Measurements from ENCODE around the gene ATP1B3. TPM values are rescaled to one million over a fixed set of nuclear protein-coding genes. Genes with fewer than 3 reads are reported as not detected.
A peak's percentile ranks its signal among the peaks of the same experiment; 100 is the strongest.

The ATP1B3 gene
- polyA plus RNA-seq, 1 donor (not counting 4 experiments of a cell fraction or from before 2014, with no cell fraction given), result 345 TPM

- no peak overlapping the region for H3K4me2 ChIP-seq (ENCODE audit: control insufficient read depth, extremely low read depth, insufficient read depth, low read depth, low read length)
- no peaks in the 10 kb centered on the region for H3K9me1 ChIP-seq (ENCODE audit: control insufficient read depth, extremely low read depth, insufficient read depth, low read length)
- dilution Hi-C loops (cut with MboI; ENCODE audit: extremely low pct_ligation_motif_present, low sequenced_read_pairs), result no loop called here
- TF ChIP-seq, protein P1, sequence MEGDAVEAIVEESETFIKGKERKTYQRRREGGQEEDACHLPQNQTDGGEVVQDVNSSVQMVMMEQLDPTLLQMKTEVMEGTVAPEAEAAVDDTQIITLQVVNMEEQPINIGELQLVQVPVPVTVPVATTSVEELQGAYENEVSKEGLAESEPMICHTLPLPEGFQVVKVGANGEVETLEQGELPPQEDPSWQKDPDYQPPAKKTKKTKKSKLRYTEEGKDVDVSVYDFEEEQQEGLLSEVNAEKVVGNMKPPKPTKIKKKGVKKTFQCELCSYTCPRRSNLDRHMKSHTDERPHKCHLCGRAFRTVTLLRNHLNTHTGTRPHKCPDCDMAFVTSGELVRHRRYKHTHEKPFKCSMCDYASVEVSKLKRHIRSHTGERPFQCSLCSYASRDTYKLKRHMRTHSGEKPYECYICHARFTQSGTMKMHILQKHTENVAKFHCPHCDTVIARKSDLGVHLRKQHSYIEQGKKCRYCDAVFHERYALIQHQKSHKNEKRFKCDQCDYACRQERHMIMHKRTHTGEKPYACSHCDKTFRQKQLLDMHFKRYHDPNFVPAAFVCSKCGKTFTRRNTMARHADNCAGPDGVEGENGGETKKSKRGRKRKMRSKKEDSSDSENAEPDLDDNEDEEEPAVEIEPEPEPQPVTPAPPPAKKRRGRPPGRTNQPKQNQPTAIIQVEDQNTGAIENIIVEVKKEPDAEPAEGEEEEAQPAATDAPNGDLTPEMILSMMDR (optimal IDR thresholded peaks at IDR 0.05 in 1 of 3, IDR thresholded peaks at IDR 0.05 in 1 of 3, conservative IDR thresholded peaks at IDR 0.05 in 1 of 3; ENCODE audit: extremely low read depth in 1 of 3, insufficient read depth in 2 of 3, low read length in 3 of 3), result peak in 1 of 3 experiments; percentile 24
- no peak for TF ChIP-seq EZH2 (IDR thresholded peaks at IDR 0.05; ENCODE audit: low read length)
- H3K9me3 ChIP-seq (ENCODE audit: control insufficient read depth, low read depth, low read length), result no peaks in the 10 kb centered on the region
- H3K9ac ChIP-seq (ENCODE audit: control insufficient read depth, extremely low read depth, insufficient read depth, low read length), result no peak overlapping the region
- no peak for FAIRE-seq
- no peak for DNase-seq (ENCODE audit: low read depth, low spot score)
- H3K4me3 ChIP-seq (ENCODE audit: control insufficient read depth in 2 of 3, extremely low read depth in 1 of 3, insufficient read depth in 2 of 3, low read depth in 1 of 3, low read length in 3 of 3), result no peak overlapping the region
- H3K27me3 ChIP-seq (ENCODE audit: control insufficient read depth, extremely low read depth, insufficient read depth, low read length), result no peaks in the 10 kb centered on the region
- no peaks in the 10 kb centered on the region for H4K20me1 ChIP-seq (ENCODE audit: control insufficient read depth, extremely low read depth, insufficient read depth, low read length)
- no peaks in the 10 kb centered on the region for H3K36me3 ChIP-seq (ENCODE audit: control insufficient read depth in 2 of 2, extremely low read depth in 1 of 2, insufficient read depth in 2 of 2, low read length in 2 of 2)
- no peaks in the 10 kb centered on the region for H3K4me1 ChIP-seq (ENCODE audit: control insufficient read depth, extremely low read depth, insufficient read depth, low read length)
- no peak overlapping the region for H3K27ac ChIP-seq (ENCODE audit: control insufficient read depth, insufficient read depth, low read length)
- no peak overlapping the region for H2AFZ ChIP-seq (ENCODE audit: control insufficient read depth, low read length)
- H3K79me2 ChIP-seq (ENCODE audit: control insufficient read depth, insufficient read depth, low read length), result no peaks in the 10 kb centered on the region
Observed at GRCh38 chr3:141854599-141854998, 21.8 kb upstream of the ATP1B3 start.

- Histone ChIP-seq H3K4me1 (ENCODE audit: control insufficient read depth, extremely low read depth, insufficient read depth, low read length) (peaks cover 5% of the 10 kb centered on the region), H3K4me2 (ENCODE audit: control insufficient read depth, extremely low read depth, insufficient read depth, low read depth, low read length) (no peak overlapping the region), H3K36me3 (ENCODE audit: control insufficient read depth in 2 of 2, extremely low read depth in 1 of 2, insufficient read depth in 2 of 2, low read length in 2 of 2) (no peaks in the 10 kb centered on the region), H3K9me1 (ENCODE audit: control insufficient read depth, extremely low read depth, insufficient read depth, low read length) (no peaks in the 10 kb centered on the region), H2AFZ (ENCODE audit: control insufficient read depth, low read length) (no peak overlapping the region), H3K9ac (ENCODE audit: control insufficient read depth, extremely low read depth, insufficient read depth, low read length) (no peak overlapping the region), H4K20me1 (ENCODE audit: control insufficient read depth, extremely low read depth, insufficient read depth, low read length) (no peaks in the 10 kb centered on the region), H3K4me3 (ENCODE audit: control insufficient read depth in 2 of 3, extremely low read depth in 1 of 3, insufficient read depth in 2 of 3, low read depth in 1 of 3, low read length in 3 of 3) (no peak overlapping the region), H3K79me2 (ENCODE audit: control insufficient read depth, insufficient read depth, low read length) (no peaks in the 10 kb centered on the region), H3K9me3 (ENCODE audit: control insufficient read depth, low read depth, low read length) (no peaks in the 10 kb centered on the region), H3K27me3 (ENCODE audit: control insufficient read depth, extremely low read depth, insufficient read depth, low read length) (no peaks in the 10 kb centered on the region), H3K27ac (ENCODE audit: control insufficient read depth, insufficient read depth, low read length) (no peak overlapping the region)
- no peak for TF ChIP-seq EZH2 (IDR thresholded peaks at IDR 0.05; ENCODE audit: low read length)
- TF ChIP-seq, protein P1 (optimal IDR thresholded peaks at IDR 0.05 in 1 of 3, IDR thresholded peaks at IDR 0.05 in 1 of 3, conservative IDR thresholded peaks at IDR 0.05 in 1 of 3; ENCODE audit: extremely low read depth in 1 of 3, insufficient read depth in 2 of 3, low read length in 3 of 3), result no peak
- no peak for DNase-seq (ENCODE audit: low read depth, low spot score)
- dilution Hi-C loops (cut with MboI; ENCODE audit: extremely low pct_ligation_motif_present, low sequenced_read_pairs), result no loop called here
- FAIRE-seq, result no peak
Observed at GRCh38 chr3:141858312-141858711, 18.1 kb upstream of the ATP1B3 start.

Measured in keratinocyte (primary cell).